ENCODE measurements around the gene LCN6. TPM values are rescaled to one million over a fixed set of nuclear protein-coding genes. Genes with fewer than 3 reads are reported as not detected.
A peak's percentile ranks its signal among the peaks of the same experiment; 100 is the strongest.

Gene LCN6
- total and polyA plus RNA-seq, 2 of the 13 experiments (the other 11 are each of a cell fraction or from before 2014, with no cell fraction given): not detected

GRCh38 chr9:136740971-136741882, 7.1 kb downstream of the LCN6 start (continued):
- TF ChIP-seq TFDP2 (CRISPR knock-in tag; IDR thresholded peaks at IDR 0.05) (no peak), ADNP (CRISPR knock-in tag; IDR thresholded peaks at IDR 0.05) (no peak), TEAD3 (CRISPR knock-in tag; optimal IDR thresholded peaks at IDR 0.05; ENCODE audit: borderline replicate concordance) (peak; percentile 29), ZUFSP (CRISPR knock-in tag; IDR thresholded peaks at IDR 0.05; ENCODE audit: borderline replicate concordance) (no peak), ZFX (CRISPR knock-in tag; IDR thresholded peaks at IDR 0.05; ENCODE audit: low read depth) (peak; percentile 79), POGZ (CRISPR knock-in tag; IDR thresholded peaks at IDR 0.05) (no peak), ZBTB7B (CRISPR knock-in tag; IDR thresholded peaks at IDR 0.05) (0 out of 2 replicates have a peak, but pooled peaks have one; percentile 24), SP4 (CRISPR knock-in tag; IDR thresholded peaks at IDR 0.05) (peak; percentile 53; the same call in 1 of the 2 replicates), ZNF276 (CRISPR knock-in tag; IDR thresholded peaks at IDR 0.05; ENCODE audit: low read depth) (peak; percentile 73; the same call in 1 of the 2 replicates), HNF1B (CRISPR knock-in tag; IDR thresholded peaks at IDR 0.05) (peak; percentile 77), HNF4G (IDR thresholded peaks at IDR 0.05; ENCODE audit: borderline replicate concordance, low read depth, low read length) (no peak), HNF4G (CRISPR knock-in tag; IDR thresholded peaks at IDR 0.05; ENCODE audit: borderline replicate concordance, low read depth) (0 out of 2 replicates have a peak, but pooled peaks have one; percentile 41)
